Left renal pelvis (tissue), 4 donors: Measurements from ENCODE around the gene TNF. TPM values are rescaled to one million over a fixed set of nuclear protein-coding genes. Genes with fewer than 3 reads are reported as not detected.

ENCODE experiments used
- DNase-seq, 4 donors: peaks; one replicate each; pipeline ENCODE4 v3.0.0-alpha.2; 2013; ENCODE audit warnings: low read depth in 4 of 4, low spot score in 3 of 4
- polyA plus RNA-seq, 4 donors: library from polyadenylated mRNA; unstranded; fragments of 120-200 nt; gene quantifications; one replicate each; pipeline ENCODE4 v1.2.1, GENCODE V29; 2013; ENCODE audit not compliant: insufficient read length in 4 of 4

TNF gene
- polyA plus RNA-seq: 1 to 10 TPM in 1 of 4 donors, under 1 TPM in 2, not detected in 1; 0.23 to 2.5 (median 0.29) TPM

GRCh38 chr6:31575335-31575901 is at the start of gene TNF:
TNF (plus strand) TSS chr6:31575565; CDS start chr6:31575742, 177 bp downstream.
- DNase-seq: no peak

DNA sequence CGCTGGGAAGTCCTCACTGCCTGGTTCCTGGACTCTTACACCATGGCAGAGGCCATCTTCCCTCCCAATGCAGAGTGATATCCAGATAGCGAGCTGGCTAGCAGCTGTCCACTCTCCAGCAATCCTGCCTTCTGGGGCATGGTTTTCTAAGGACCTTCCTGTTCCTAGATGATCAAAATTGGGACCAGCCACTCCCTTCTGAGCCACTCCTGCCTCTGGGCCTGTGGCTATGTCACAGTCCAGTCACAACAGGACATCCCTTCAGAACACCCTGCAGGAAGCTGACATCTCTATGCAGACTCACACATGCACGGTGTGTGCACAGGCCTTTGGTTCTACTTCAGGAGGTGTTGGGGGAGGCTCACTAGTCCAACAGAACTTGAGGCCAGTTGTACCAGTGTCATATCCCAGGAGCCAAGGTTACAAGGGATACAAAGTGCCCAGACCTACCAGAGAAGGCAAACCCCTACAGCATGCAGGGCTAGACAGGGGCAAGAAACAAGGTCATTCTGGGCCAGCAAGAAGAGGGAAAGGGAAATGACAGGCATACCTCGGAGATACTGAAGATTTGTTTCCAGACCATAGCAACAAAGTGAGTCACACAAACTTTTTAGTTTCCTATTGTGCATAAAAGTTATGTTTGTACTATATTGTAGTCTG is 49.3 kb upstream of the TNF start:
- no peak for DNase-seq

GRCh38 chr6:31528307-31528777 is 47.0 kb upstream of the TNF start:
- DNase-seq: no peak

GRCh38 chr6:31528821-31529328 is 46.5 kb upstream of the TNF start, which contains the start of gene MCCD1:
MCCD1 (plus strand) TSS chr6:31528962; CDS start chr6:31529015, 53 bp downstream.
- DNase-seq: no peak

DNA sequence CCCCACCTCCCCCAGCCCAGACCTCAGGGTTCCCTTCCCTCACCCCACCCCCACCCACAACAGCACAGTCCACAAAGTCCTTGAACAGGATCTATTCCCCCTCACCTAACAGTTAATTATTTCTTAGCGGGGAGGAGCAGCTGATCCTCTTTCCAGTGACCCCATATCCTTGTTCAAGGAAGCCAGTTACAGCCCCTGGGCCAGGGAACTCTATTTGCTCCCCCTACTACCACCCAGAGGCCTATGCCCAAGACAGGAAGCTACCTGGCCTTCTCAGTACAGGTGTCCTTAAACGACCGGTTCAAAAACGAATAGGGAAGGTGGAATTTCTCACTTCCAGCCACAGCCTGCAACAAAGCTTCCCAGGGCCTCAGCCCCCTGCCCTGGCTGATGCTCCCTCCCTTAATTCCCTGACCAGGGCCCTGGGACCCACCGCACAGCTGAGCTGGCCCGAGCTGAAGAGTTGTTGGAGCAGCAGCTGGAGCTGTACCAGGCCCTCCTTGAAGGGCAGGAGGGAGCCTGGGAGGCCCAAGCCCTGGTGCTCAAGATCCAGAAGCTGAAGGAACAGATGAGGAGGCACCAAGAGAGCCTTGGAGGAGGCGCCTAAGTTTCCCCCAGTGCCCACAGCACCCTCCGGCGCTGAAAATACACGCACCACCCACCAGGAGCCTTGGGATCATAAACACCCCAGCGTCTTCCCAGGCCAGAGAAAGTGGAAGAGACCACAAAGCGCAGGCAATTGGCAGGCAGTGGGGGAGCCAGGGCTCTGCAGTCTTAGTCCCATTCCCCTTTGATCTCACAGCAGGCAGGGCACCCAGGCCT is 45.8 kb upstream of the TNF start:
- DNase-seq: no peak

GRCh38 chr6:31530659-31531058 is 44.7 kb upstream of the TNF start:
- no peak for DNase-seq

DNA sequence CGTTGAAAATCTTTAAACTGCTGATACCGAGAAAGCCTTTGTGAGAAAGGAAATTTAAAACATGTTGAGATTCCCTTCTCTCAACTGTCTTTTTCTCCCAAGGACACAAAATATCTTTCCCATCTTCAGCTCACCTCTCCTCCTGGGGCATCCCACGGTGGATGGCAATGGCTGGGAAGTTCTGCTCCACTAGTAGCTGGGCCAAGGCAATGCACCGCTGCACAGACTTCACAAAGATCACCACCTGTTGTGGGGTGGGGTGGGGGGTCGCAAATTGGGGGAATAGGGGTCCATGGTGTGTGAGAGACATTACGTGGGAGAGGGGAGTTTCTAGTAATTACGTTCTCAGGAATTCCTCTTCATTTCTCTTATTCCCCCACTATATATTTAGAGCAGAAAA is 44.2 kb upstream of the TNF start:
- no peak for DNase-seq

GRCh38 chr6:31531771-31532643 is 43.4 kb upstream of the TNF start:
- DNase-seq: no peak

DNA sequence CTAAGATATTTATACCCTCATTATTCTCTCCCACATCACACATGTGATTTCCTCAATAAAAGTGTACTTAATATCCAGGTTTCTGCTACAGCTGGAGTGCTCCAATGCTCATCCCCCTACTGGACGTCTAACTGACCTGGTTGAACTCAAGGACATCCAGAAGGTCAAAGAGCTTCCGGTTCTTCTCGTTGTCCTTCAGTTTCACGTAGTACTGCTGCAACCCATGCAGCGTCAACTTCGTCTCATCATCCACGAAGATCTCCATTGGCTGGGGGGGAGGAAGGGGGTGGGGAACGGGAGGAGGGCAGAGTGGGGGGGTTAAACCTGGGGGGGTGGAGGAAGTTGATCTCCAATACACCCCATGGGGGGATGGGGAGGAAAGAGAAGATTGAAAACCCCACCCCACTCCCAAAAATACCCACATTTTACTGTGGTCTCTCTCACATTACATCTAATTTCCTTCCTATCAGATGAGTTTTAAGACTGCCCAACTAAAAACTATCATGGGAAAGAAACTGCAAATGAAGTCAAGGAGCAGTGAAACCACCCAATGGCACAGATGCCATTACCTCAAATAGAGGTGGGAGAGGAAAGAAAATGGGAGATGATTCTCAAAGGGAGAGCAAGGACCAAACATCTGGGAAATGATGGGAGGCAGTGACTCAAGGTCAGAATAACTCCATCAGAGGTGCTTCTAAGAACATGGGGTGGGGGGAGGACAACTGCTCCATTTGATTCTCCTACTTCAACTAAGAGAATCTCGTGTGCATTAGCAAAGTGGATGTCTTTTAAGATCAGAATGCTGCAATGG is 42.5 kb upstream of the TNF start:
- no peak for DNase-seq

DNA sequence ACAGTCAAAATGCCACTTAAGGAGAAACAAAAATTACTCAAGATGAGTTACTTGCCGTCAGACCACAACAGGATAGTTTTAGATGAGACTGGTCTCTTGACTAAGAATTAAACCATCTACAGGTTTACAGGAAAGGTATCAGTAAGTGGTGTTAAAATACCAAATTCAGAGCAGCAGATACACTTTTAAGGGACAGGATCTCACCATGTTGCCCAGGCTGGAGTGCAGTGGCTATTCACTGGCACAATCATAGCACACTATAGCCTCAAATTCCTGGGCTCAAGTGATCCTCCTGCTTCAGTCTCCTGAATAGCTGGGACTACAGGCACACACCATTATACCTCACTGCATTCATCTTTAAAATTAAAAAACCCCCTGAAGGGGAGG is 41.9 kb upstream of the TNF start:
- DNase-seq: no peak

GRCh38 chr6:31534011-31534410 is 41.4 kb upstream of the TNF start:
- no peak for DNase-seq

DNA sequence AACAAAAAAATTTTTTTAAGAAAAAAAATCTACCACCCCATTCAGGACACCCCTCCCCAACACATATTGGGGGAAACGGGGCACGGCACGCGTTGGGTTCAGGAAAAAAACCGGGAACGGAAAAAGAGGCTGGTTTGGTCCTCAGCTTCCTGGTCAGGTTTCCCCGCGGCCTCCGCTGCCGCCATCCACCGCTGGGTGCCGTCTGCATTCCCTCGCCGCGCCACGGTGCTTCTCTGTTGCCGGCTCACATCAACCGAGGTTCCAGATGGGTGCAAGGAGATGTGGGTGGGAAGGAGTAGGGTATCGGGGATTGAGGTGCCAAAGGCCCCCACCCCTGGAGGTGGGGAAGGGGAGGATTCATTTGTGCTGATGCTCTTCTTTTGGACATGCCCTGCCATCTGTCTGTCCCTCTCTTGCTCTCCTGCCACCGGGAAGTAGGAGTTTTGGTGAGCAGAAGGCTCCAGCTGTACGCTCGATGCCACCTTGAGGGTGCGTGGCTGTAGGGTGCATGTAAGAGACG is 40.8 kb upstream of the TNF start:
- DNase-seq: no peak

DNA sequence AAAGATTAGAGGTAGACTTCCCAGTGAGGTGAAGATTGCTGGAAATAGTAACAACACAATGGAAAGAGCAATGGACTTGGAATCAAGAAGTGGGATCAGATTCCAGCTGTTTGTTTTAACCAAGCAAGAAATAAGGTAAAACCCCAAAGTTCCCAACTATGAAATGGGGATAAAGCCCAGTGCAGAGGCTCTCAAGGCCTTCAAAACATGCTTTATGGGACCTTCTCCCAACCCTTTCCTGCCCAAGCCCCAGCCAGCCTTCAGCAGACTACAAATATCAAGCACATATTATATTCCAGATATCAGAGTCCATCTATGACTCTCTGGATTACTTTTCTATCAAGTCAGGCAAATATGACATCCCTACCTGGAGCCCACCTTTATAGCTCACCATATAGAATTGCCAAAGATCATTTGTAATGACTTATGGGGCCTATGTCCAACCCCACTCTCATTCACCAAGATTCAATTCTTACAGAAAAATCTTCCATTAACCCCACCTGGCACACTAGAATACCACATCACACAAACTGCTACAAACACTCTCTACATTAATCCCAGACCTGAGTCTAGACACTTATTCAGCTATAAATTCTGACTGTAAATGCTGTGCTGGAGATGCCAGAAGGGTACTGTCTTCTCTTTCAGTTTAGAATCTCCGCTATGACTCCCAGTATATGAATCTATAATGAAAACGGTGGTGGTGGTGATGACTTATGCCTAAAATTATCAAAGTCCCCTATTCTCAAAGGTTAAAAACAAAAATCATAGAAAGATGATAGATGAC is 39.6 kb upstream of the TNF start:
- no peak for DNase-seq

DNA sequence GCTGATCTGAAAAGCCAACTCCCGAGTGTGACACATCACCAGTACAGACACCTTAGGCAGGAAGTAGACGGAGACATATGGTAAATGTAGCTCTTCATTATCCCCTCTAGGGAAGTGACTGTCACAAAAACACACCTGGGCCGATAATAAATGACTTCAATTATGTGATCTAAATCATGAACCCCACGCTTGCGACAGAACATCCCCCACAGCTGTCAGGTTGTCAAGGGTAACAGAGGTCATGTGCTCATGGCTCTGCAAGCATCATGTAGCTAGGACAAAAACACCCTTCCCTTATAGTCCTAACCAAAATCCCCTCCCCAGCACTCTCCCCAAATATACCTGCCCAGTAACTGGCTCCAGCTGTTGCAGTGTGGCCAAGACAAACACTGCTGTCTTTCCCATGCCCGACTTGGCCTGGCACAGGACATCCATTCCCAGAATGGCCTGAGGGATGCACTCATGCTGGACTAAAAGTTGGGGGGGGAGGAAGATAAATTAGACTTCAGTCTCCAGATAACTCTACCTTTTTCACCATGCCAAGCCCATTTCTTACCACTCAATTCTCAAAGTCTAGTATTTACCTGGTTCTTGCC is 36.5 kb upstream of the TNF start:
- no peak for DNase-seq

DNA sequence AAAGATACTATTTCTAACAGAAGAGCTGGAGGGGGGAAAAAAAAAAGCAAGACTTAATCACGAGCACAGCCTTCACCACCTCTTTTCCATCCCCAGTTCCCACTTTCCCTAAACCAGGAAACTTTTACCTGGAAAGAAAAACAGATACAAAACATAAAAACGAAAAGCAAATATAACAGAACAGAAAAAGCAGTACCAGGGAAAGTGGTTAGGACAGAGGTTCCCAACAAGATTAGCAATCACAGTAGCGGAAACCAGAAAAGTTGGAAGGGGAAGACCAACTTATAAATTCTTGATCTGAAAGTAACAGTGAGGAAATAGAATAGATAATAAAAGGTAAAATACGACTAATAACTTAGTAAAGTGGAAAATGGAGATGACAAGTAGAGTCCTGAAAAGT is 34.7 kb upstream of the TNF start:
- no peak for DNase-seq

GRCh38 chr6:31541059-31541657 is 34.2 kb upstream of the TNF start:
- DNase-seq: peak in 1 of 4 donors; percentile 35

- peak; percentile 94 to 96 (median 96) for DNase-seq
These were observed 33.5 kb upstream of the TNF start, which contains the start of gene DDX39B for GRCh38 chr6:31541658-31542521. DDX39B (minus strand) TSS chr6:31542003; CDS start chr6:31540532, 1,471 bp downstream.
